Trophoblast cell (in vitro differentiated cells and primary cell): ENCODE data around the gene CACNA2D2.

Experiments
- DNase-seq, 2 donors: peaks; one replicate each; pipeline ENCODE4 v3.0.0-alpha.2; 2016
- H2AFZ ChIP-seq: 2 replicates; pipeline ENCODE4 v1.6.1; 2013; ENCODE audit warnings: low read length, moderate library complexity, mild to moderate bottlenecking; ENCODE audit not compliant: insufficient read depth, poor library complexity
- H2AK5ac ChIP-seq: 2 replicates; pipeline ENCODE4 v1.6.1; 2013; ENCODE audit warnings: mild to moderate bottlenecking, low read length
- H2BK120ac ChIP-seq: 2 replicates; pipeline ENCODE4 v1.6.1; 2013; ENCODE audit warnings: low read length, mild to moderate bottlenecking, moderate library complexity; ENCODE audit not compliant: insufficient read depth, poor library complexity
- H2BK12ac ChIP-seq: 2 replicates; pipeline ENCODE4 v1.6.1; 2013; ENCODE audit warnings: mild to moderate bottlenecking, low read length, moderate library complexity
- H2BK5ac ChIP-seq: 2 replicates; pipeline ENCODE4 v1.6.1; 2013; ENCODE audit warnings: low read length, low read depth, moderate library complexity, mild to moderate bottlenecking; ENCODE audit not compliant: poor library complexity
- H3K14ac ChIP-seq: 2 replicates; pipeline ENCODE4 v1.6.1; 2013; ENCODE audit warnings: mild to moderate bottlenecking, low read length
- H3K18ac ChIP-seq: 2 replicates; pipeline ENCODE4 v1.6.1; 2013; ENCODE audit warnings: mild to moderate bottlenecking, low read length
- H3K23ac ChIP-seq: 2 replicates; pipeline ENCODE4 v1.6.1; 2013; ENCODE audit warnings: low read length
- H3K27ac ChIP-seq: 2 replicates; pipeline ENCODE4 v1.5.1; 2013; ENCODE audit warnings: low read depth, mild to moderate bottlenecking, inconsistent platforms, low read length, moderate library complexity
- H3K27me3 ChIP-seq: 2 replicates; pipeline ENCODE4 v1.6.1; 2013; ENCODE audit warnings: inconsistent platforms, mild to moderate bottlenecking, low read length, moderate library complexity; ENCODE audit not compliant: insufficient read depth
- H3K36me3 ChIP-seq, 2 experiments: 1 replicate in 1 of 2; 2 replicates in 1 of 2; pipeline ENCODE4 v1.6.1; 2013; ENCODE audit warnings: low read length in 2 of 2, mild to moderate bottlenecking in 2 of 2, moderate library complexity in 1 of 2; ENCODE audit not compliant: insufficient read depth in 2 of 2, control insufficient read depth in 1 of 2
- H3K4ac ChIP-seq: 2 replicates; pipeline ENCODE4 v1.6.1; 2013; ENCODE audit warnings: low read depth, mild to moderate bottlenecking, low read length, moderate library complexity
- H3K4me1 ChIP-seq, 2 experiments: 1 replicate in 1 of 2; 2 replicates in 1 of 2; pipeline ENCODE4 v1.6.1; 2013; ENCODE audit warnings: low read length in 2 of 2, mild to moderate bottlenecking in 2 of 2, moderate library complexity in 1 of 2; ENCODE audit not compliant: insufficient read depth in 2 of 2, control insufficient read depth in 1 of 2
- H3K4me2 ChIP-seq: 2 replicates; pipeline ENCODE4 v1.6.1; 2013; ENCODE audit warnings: inconsistent platforms, mild to moderate bottlenecking, low read length, moderate library complexity
- H3K4me3 ChIP-seq: 2 replicates; pipeline ENCODE4 v1.5.1; 2013; ENCODE audit warnings: mild to moderate bottlenecking, low read depth, low read length, inconsistent platforms
- H3K79me1 ChIP-seq: one replicate; pipeline ENCODE4 v1.6.1; 2013; ENCODE audit warnings: low read length
- H3K79me2 ChIP-seq: 2 replicates; pipeline ENCODE4 v1.6.1; 2013; ENCODE audit warnings: low read length, mild to moderate bottlenecking; ENCODE audit not compliant: control insufficient read depth, insufficient read depth, poor library complexity
- H3K9ac ChIP-seq: 2 replicates; pipeline ENCODE4 v1.6.1; 2013; ENCODE audit warnings: mild to moderate bottlenecking, low read length
- H3K9me3 ChIP-seq: 2 replicates; pipeline ENCODE4 v1.6.1; 2013; ENCODE audit warnings: low read depth, mild to moderate bottlenecking, control low read depth, inconsistent platforms, low read length; ENCODE audit not compliant: insufficient read depth
- H4K12ac ChIP-seq: 2 replicates; pipeline ENCODE4 v1.6.1; 2013; ENCODE audit warnings: low read depth, mild to moderate bottlenecking, low read length, moderate library complexity
- H4K8ac ChIP-seq: 2 replicates; pipeline ENCODE4 v1.6.1; 2013; ENCODE audit warnings: low read depth, mild to moderate bottlenecking, low read length, moderate library complexity
- H4K91ac ChIP-seq: one replicate; pipeline ENCODE4 v1.6.1; 2013; ENCODE audit warnings: low read depth, mild to moderate bottlenecking, low read length, moderate library complexity
- WGBS: extraction: QIAGEN DNeasy Blood & Tissue Kit; methylation state at CpG from one replicate; pipeline ENCODE4 v1.1.7; 2013; ENCODE audit warnings: missing lambda C conversion rate; ENCODE audit not compliant: insufficient read length, insufficient coverage; ENCODE audit errors: extremely low coverage; 5-methylcytosine and 5-hydroxymethylcytosine counted together

The CACNA2D2 gene

GRCh38 chr3:50539356-50540286, 36.2 kb upstream of the CACNA2D2 start:
- WGBS = no CpG with 5 or more reads among the region's 18 CpGs

GRCh38 chr3:50537421-50538129, 34.1 kb upstream of the CACNA2D2 start:
- peaks cover 5% of the 10 kb centered on the region for H3K9me3 ChIP-seq
- H4K12ac ChIP-seq = no peak overlapping the region
- no peak overlapping the region for H3K14ac ChIP-seq
- no peaks in the 10 kb centered on the region for H3K4me1 ChIP-seq
- no CpG with 5 or more reads among the region's 4 CpGs for WGBS
- H3K18ac ChIP-seq = no peak overlapping the region
- no peak overlapping the region for H2BK5ac ChIP-seq
- H3K4me2 ChIP-seq = no peak overlapping the region
- no peak overlapping the region for H3K4me3 ChIP-seq
- H3K36me3 ChIP-seq = no peaks in the 10 kb centered on the region
- H3K4ac ChIP-seq = no peak overlapping the region
- H3K9ac ChIP-seq = no peak overlapping the region
- H2AK5ac ChIP-seq = no peak overlapping the region
- H3K23ac ChIP-seq = no peak overlapping the region
- H4K91ac ChIP-seq = no peak overlapping the region
- H4K8ac ChIP-seq = no peak overlapping the region
- H3K27me3 ChIP-seq = no peaks in the 10 kb centered on the region
- no peaks in the 10 kb centered on the region for H3K79me2 ChIP-seq
- no peak overlapping the region for H2AFZ ChIP-seq
- no peak overlapping the region for H2BK120ac ChIP-seq
- DNase-seq = no peak
- H3K79me1 ChIP-seq = no peaks in the 10 kb centered on the region
- no peak overlapping the region for H3K27ac ChIP-seq
- no peak overlapping the region for H2BK12ac ChIP-seq

More at GRCh38 chr3:50539356-50540286, 36.2 kb upstream of the CACNA2D2 start:
- H2AFZ ChIP-seq = no peak overlapping the region
- H3K79me2 ChIP-seq = no peaks in the 10 kb centered on the region
- H2BK120ac ChIP-seq = no peak overlapping the region
- H3K27me3 ChIP-seq = no peaks in the 10 kb centered on the region
- H3K14ac ChIP-seq = no peak overlapping the region
- no peak overlapping the region for H3K9ac ChIP-seq
- no peak overlapping the region for H3K18ac ChIP-seq
- no peak overlapping the region for H3K4me3 ChIP-seq
- no peak overlapping the region for H3K23ac ChIP-seq
- no peaks in the 10 kb centered on the region for H3K36me3 ChIP-seq
- H3K79me1 ChIP-seq = no peaks in the 10 kb centered on the region
- no peak for DNase-seq
- no peak overlapping the region for H3K4me2 ChIP-seq
- H4K8ac ChIP-seq = no peak overlapping the region
- no peak overlapping the region for H2AK5ac ChIP-seq
- no peak overlapping the region for H2BK12ac ChIP-seq
- H3K4me1 ChIP-seq = no peaks in the 10 kb centered on the region
- H4K91ac ChIP-seq = no peak overlapping the region
- H3K9me3 ChIP-seq = peaks cover 3% of the 10 kb centered on the region
- no peak overlapping the region for H4K12ac ChIP-seq
- no peak overlapping the region for H3K27ac ChIP-seq
- no peak overlapping the region for H2BK5ac ChIP-seq
- no peak overlapping the region for H3K4ac ChIP-seq

- Histone ChIP-seq H4K8ac (no peak overlapping the region), H3K79me1 (no peaks in the 10 kb centered on the region), H2AFZ (no peak overlapping the region), H3K4ac (no peak overlapping the region), H3K4me3 (no peak overlapping the region), H3K23ac (no peak overlapping the region), H4K12ac (no peak overlapping the region), H3K4me1 (no peaks in the 10 kb centered on the region), H3K18ac (no peak overlapping the region), H2BK12ac (no peak overlapping the region), H2BK5ac (no peak overlapping the region), H3K9ac (no peak overlapping the region), H3K14ac (no peak overlapping the region), H3K27ac (no peak overlapping the region), H2AK5ac (no peak overlapping the region), H2BK120ac (no peak overlapping the region), H4K91ac (no peak overlapping the region), H3K27me3 (no peaks in the 10 kb centered on the region), H3K79me2 (no peaks in the 10 kb centered on the region), H3K9me3 (peaks cover 5% of the 10 kb centered on the region), H3K4me2 (no peak overlapping the region), H3K36me3 (no peaks in the 10 kb centered on the region)
- no CpG with 5 or more reads among the region's 5 CpGs for WGBS
- DNase-seq = no peak
These were observed 33.2 kb upstream of the CACNA2D2 start for GRCh38 chr3:50536471-50537180.

- no peak overlapping the region for H3K23ac ChIP-seq
- H3K4me1 ChIP-seq = peaks cover 0 to 2% of the 10 kb centered on the region in 2 experiments
- H3K9ac ChIP-seq = no peak overlapping the region
- H2AK5ac ChIP-seq = no peak overlapping the region
- peaks cover 7% of the 10 kb centered on the region for H3K9me3 ChIP-seq
- H3K4me3 ChIP-seq = no peak overlapping the region
- H3K79me1 ChIP-seq = no peaks in the 10 kb centered on the region
- peaks cover 12% of the 10 kb centered on the region for H3K27me3 ChIP-seq
- H3K27ac ChIP-seq = no peak overlapping the region
- no peak overlapping the region for H4K91ac ChIP-seq
- no CpG with 5 or more reads among the region's 9 CpGs for WGBS
- no peak overlapping the region for H3K18ac ChIP-seq
- H2BK120ac ChIP-seq = no peak overlapping the region
- H4K8ac ChIP-seq = no peak overlapping the region
- no peak overlapping the region for H2BK12ac ChIP-seq
- no peak overlapping the region for H4K12ac ChIP-seq
- H2BK5ac ChIP-seq = no peak overlapping the region
- no peak for DNase-seq
- no peak overlapping the region for H2AFZ ChIP-seq
- no peak overlapping the region for H3K14ac ChIP-seq
- H3K79me2 ChIP-seq = no peaks in the 10 kb centered on the region
- no peak overlapping the region for H3K4ac ChIP-seq
- H3K36me3 ChIP-seq = no peaks in the 10 kb centered on the region
- no peak overlapping the region for H3K4me2 ChIP-seq
These were observed 31.4 kb upstream of the CACNA2D2 start for GRCh38 chr3:50534681-50535330.
